Esophagus muscularis mucosa (tissue), 4 donors: ENCODE data around the gene MTRF1. TPM values are rescaled to one million over a fixed set of nuclear protein-coding genes. Genes with fewer than 3 reads are reported as not detected.

Source experiments
- DNase-seq: peaks from one replicate; pipeline ENCODE4 v3.0.0-alpha.2; 2017; ENCODE audit errors: extremely low spot score
- H3K27ac ChIP-seq, 4 donors: fragments of 200-600 bp; sonication (generic); replicated peaks in 1 of 4; 1 replicate in 3 of 4; 2 replicates in 1 of 4; pipeline ENCODE4 v1.5.1; 2016 to 2019; ENCODE audit warnings: mild to moderate bottlenecking in 1 of 4
- H3K27me3 ChIP-seq, 4 donors: fragments of 200-600 bp; sonication (generic); one replicate each; pipeline versions ENCODE4 v1.5.1 to v1.6.0; 2016 to 2019
- H3K36me3 ChIP-seq, 4 donors: fragments of 200-600 bp; sonication (generic); one replicate each; pipeline ENCODE4 v1.5.1; 2016 to 2019
- H3K4me1 ChIP-seq, 4 donors: fragments of 200-600 bp; sonication (generic); one replicate each; pipeline ENCODE4 v1.5.1; 2016 to 2019
- H3K4me3 ChIP-seq, 4 donors: fragments of 200-600 bp; sonication (generic); 1 replicate in 2 of 4; 2 replicates in 2 of 4; pipeline ENCODE4 v1.5.1; 2016 to 2019; ENCODE audit warnings: mild to moderate bottlenecking in 4 of 4, moderate library complexity in 1 of 4
- H3K9me3 ChIP-seq, 4 donors: fragments of 200-600 bp; sonication (generic); 1 replicate in 3 of 4; 2 replicates in 1 of 4; pipeline ENCODE4 v1.5.1; 2016 to 2019
- EP300 ChIP-seq: sonication (generic); formaldehyde crosslinking; IDR thresholded peaks from one replicate; pipeline ENCODE4 v1.6.1; 2017; ENCODE audit warnings: antibody characterized with exemption
- POLR2A ChIP-seq: fragments of 450-650 bp; IDR thresholded peaks from one replicate; pipeline ENCODE4 v1.6.1; 2017; ENCODE audit warnings: antibody characterized with exemption, moderate library complexity, mild to moderate bottlenecking, low read depth
- POLR2AphosphoS5 ChIP-seq, 2 donors: sonication (generic); formaldehyde crosslinking; IDR thresholded peaks; one replicate each; pipeline ENCODE4 v1.6.1; 2017; ENCODE audit warnings: antibody characterized with exemption in 2 of 2
- WGBS: methylation state at CpG from one replicate; pipeline ENCODE4 v1.1.5; 2018; 5-methylcytosine and 5-hydroxymethylcytosine counted together
- intact Hi-C: fragments of 100-400 bp; cut with DNase I; formaldehyde crosslinking; loops from one replicate; pipeline ENCODE4 v1.15.1; 2023
- total RNA-seq, 4 donors: library from RNA; depleted of rRNA; stranded (reverse); fragments of >200 nt; gene quantifications; one replicate each; pipeline versions ENCODE4 v1.1.0 to v1.2.1, GENCODE V29; 2016
- TF ChIP-seq, protein P1 (sequence below), 3 experiments: fragments of 200-600 bp in 2 of 3; fragments of 450-650 bp in 1 of 3; sonication (generic) in 2 of 3; IDR thresholded peaks; one replicate each; pipeline ENCODE4 v1.5.1; 2017 to 2019; ENCODE audit warnings: antibody characterized with exemption in 3 of 3, mild to moderate bottlenecking in 2 of 3, moderate library complexity in 1 of 3

Gene MTRF1, protein sequence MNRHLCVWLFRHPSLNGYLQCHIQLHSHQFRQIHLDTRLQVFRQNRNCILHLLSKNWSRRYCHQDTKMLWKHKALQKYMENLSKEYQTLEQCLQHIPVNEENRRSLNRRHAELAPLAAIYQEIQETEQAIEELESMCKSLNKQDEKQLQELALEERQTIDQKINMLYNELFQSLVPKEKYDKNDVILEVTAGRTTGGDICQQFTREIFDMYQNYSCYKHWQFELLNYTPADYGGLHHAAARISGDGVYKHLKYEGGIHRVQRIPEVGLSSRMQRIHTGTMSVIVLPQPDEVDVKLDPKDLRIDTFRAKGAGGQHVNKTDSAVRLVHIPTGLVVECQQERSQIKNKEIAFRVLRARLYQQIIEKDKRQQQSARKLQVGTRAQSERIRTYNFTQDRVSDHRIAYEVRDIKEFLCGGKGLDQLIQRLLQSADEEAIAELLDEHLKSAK
- total RNA-seq = 10 to 100 TPM in 1 of 4 donors, 1 to 10 TPM in 3; 6.4 to 18.7 (median 8.9) TPM

DNA sequence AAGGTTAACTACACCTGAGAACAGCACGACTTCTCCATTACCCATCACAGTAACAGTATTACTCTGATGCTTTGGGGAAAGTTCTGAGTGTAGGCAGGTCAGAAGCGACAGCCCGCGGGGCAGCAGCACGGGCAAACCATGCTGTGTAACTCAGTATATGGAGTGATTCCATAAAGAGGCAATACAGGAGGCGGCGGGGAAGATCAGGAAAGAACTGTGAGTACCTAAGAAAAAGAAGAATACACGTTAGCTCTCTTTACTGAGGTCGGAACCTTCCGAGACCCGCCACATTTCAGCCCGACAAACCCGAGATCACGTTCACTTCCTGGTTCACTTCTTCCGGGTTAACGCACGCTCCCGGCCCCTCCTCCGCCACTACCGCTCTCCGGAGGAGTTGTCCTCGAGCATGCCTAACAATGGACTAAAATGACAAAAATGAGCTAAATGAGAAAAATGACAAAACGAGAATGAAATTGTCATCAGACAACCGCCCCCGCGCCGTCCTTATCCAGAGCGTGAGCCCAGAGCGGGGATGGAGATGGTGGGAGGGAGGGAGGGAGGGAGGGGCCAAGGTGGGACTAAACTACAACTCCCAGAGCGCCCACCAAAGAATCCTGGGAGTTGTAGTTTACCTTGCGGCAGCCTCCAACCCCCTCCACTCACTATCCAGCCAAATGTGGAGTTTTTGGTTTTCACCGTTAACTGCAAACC is at the start of gene MTRF1:
Gene MTRF1 (minus strand): TSS at position 316 of the 711 bp plus-strand sequence. CDS start 2,669 bp downstream, outside the sequence.
- intact Hi-C loops = loop anchor here (5.0 kb wide), 2 partner anchors 49 to 66 kb away; partner anchors contain the start of gene NAA16
- peak within 1 kb of the TSS; percentile 81 to 84 (median 84) for H3K27ac ChIP-seq
- WGBS = 1% methylated on average over 32 of the region's 32 CpGs

DNA sequence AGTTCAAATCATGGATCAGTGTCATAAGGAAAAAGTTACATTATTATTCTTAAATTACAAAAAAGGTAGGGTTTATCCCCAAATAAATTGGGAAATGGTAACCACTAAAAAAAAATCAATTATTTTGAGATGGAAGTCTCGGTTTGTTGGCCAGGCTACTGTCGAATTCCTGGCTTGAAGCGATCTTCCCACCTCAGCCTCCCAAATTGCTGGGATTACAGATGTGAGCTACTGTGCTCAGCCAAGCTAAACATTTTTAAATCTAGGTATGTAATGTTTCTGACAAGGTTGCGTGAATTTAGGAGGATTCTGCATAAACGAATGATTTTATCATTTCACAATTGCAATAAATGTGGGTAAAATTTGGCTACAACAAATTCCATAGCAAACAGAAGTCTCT is 49.7 kb upstream of the MTRF1 start:
- TF ChIP-seq POLR2A = no peak
- TF ChIP-seq, protein P1, sequence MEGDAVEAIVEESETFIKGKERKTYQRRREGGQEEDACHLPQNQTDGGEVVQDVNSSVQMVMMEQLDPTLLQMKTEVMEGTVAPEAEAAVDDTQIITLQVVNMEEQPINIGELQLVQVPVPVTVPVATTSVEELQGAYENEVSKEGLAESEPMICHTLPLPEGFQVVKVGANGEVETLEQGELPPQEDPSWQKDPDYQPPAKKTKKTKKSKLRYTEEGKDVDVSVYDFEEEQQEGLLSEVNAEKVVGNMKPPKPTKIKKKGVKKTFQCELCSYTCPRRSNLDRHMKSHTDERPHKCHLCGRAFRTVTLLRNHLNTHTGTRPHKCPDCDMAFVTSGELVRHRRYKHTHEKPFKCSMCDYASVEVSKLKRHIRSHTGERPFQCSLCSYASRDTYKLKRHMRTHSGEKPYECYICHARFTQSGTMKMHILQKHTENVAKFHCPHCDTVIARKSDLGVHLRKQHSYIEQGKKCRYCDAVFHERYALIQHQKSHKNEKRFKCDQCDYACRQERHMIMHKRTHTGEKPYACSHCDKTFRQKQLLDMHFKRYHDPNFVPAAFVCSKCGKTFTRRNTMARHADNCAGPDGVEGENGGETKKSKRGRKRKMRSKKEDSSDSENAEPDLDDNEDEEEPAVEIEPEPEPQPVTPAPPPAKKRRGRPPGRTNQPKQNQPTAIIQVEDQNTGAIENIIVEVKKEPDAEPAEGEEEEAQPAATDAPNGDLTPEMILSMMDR (IDR thresholded peaks at IDR 0.05) = no peak
- no peak for TF ChIP-seq POLR2AphosphoS5 (IDR thresholded peaks at IDR 0.05)
- no peak for TF ChIP-seq EP300
- DNase-seq = no peak
- intact Hi-C loops = loop anchor here (5.0 kb wide), 1 partner anchor 51 kb away; the partner anchor contains the start of gene MTRF1
- peak overlapping the region; percentile 91 to 97 (median 94) for H3K27ac ChIP-seq
- 41% methylated on average over 5 of the region's 5 CpGs for WGBS
- peak overlapping the region; percentile 87 to 98 (median 92) for H3K4me3 ChIP-seq
- H3K27me3 ChIP-seq = no peaks in the 10 kb centered on the region
- H3K4me1 ChIP-seq = peaks cover 24 to 59% (median 57%) of the 10 kb centered on the region in 4 donors
- H3K9me3 ChIP-seq = no peaks in the 10 kb centered on the region
- no peaks in the 10 kb centered on the region for H3K36me3 ChIP-seq

More for the DNA sequence above, at the start of gene MTRF1:
- peaks cover 6 to 11% (median 7%) of the 10 kb centered on the region in 4 donors for H3K4me1 ChIP-seq
- peak within 1 kb of the TSS; percentile 63 to 83 (median 72) for H3K4me3 ChIP-seq
- DNase-seq = peak; percentile 92
- peaks cover 0 to 3% (median 0%) of the 10 kb centered on the region in 4 donors for H3K9me3 ChIP-seq
- peaks cover 0 to 28% (median 14%) of the 10 kb centered on the region in 4 donors for H3K36me3 ChIP-seq
- H3K27me3 ChIP-seq = no peaks in the 10 kb centered on the region
- TF ChIP-seq POLR2A (no peak), EP300 (no peak), POLR2AphosphoS5 (IDR thresholded peaks at IDR 0.05) (peak; percentile 54 to 71)

DNA sequence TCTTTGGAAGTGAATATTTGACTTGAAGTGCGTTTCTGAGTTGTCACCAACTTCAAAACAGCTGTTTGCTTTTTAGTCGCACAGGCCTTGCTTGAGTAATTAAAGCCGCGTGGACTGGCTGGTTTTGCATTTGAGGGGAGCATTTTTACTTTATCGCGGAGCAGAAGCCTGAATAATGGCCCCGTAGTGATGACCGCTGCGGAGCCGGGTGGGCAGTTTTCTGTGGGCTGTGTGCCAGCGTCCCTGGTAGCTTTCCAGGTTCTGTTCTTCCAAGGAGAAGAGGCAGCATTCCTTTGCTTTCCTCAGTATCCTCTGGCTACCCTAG is 48.8 kb upstream of the MTRF1 start:
- no peak for DNase-seq
- H3K4me1 ChIP-seq = peaks cover 20 to 49% (median 48%) of the 10 kb centered on the region in 4 donors
- peak overlapping the region; percentile 87 to 98 (median 92) for H3K4me3 ChIP-seq
- H3K27ac ChIP-seq = peak overlapping the region; percentile 91 to 97 (median 94)
- H3K9me3 ChIP-seq = no peaks in the 10 kb centered on the region
- intact Hi-C loops = loop anchor here (5.0 kb wide), 1 partner anchor 50 kb away; the partner anchor contains the start of gene MTRF1
- 2% methylated on average over 11 of the region's 11 CpGs for WGBS
- H3K36me3 ChIP-seq = no peaks in the 10 kb centered on the region
- H3K27me3 ChIP-seq = no peaks in the 10 kb centered on the region
- TF ChIP-seq, protein P1 (IDR thresholded peaks at IDR 0.05) = no peak
- TF ChIP-seq POLR2AphosphoS5 (IDR thresholded peaks at IDR 0.05) = no peak
- TF ChIP-seq EP300 = no peak
- TF ChIP-seq POLR2A = no peak

DNA sequence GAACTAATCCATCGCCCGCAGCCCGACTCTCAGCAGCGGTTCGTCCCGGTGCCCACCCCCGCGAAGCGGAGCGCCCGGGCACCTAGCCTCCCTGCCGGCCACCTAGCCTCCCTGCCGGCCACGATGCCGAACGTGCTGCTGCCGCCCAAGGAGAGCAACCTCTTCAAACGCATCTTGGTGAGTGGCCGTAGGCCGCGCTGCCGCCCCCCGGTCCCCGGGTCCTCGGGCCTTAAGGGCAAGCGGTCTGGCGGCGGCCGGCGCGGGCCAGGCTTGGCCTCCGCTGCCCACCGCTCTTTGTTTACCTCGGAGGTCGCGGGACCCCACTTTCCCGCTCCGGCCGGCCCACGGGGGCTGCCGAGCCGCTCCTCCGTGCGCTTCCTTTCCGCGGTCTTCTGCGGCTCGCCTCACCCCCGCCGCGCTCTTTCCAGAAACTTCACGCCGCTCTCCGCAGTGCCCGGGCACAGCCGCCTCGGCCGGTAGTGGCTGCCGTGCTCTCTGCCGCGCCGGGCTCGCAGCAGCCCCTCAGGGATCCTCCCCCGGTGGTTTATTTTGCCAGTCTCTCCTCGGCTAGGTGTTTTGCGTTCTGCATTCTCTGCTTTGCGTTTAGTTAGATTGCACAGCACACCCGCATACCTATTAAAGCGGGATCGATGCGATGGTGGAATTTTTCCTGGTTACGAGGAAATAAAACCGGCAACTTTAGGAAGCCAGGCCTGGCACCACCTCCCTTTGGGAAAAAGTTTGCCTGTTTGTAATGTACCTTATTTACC is 48.2 kb upstream of the MTRF1 start:
- WGBS = under 1% methylated on average over 64 of the region's 73 CpGs
- no peak for DNase-seq
- H3K9me3 ChIP-seq = no peaks in the 10 kb centered on the region
- peak overlapping the region; percentile 87 to 98 (median 92) for H3K4me3 ChIP-seq
- H3K27me3 ChIP-seq = no peaks in the 10 kb centered on the region
- peak overlapping the region; percentile 91 to 97 (median 94) for H3K27ac ChIP-seq
- intact Hi-C loops = loop anchor here (5.0 kb wide), 1 partner anchor 49 kb away; the partner anchor contains the start of gene MTRF1
- TF ChIP-seq EP300 (no peak), POLR2AphosphoS5 (IDR thresholded peaks at IDR 0.05) (peak in 1 of 2 donors; percentile 23), POLR2A (peak; percentile 6)
- TF ChIP-seq, protein P1 (IDR thresholded peaks at IDR 0.05) = peak in 1 of 3 experiments; percentile 3
- peaks cover 20 to 44% (median 44%) of the 10 kb centered on the region in 4 donors for H3K4me1 ChIP-seq
- H3K36me3 ChIP-seq = no peaks in the 10 kb centered on the region
